ENCODE measurements around the gene HIBADH.

GRCh38 chr7:27688056-27688455 lies 25.4 kb upstream of the HIBADH start:
- no peak for TF ChIP-seq POLR2AphosphoS5 (IDR thresholded peaks at IDR 0.05; ENCODE audit: insufficient read depth in 1 of 2, low read depth in 1 of 2)
- no peak for TF ChIP-seq POLR2A (IDR thresholded peaks at IDR 0.05)

Measured in vagina (tissue), 2 donors.